GM12873 (cell line): ENCODE measurements around the gene RANBP3.

Source experiments
- CTCF ChIP-seq: IDR thresholded peaks from 2 replicates; pipeline ENCODE4 v1.5.1; 2012; ENCODE audit warnings: low read depth, mild to moderate bottlenecking, moderate library complexity, low read length, control low read depth; ENCODE audit not compliant: insufficient read depth; ENCODE audit errors: missing control alignments

RANBP3 gene

DNA sequence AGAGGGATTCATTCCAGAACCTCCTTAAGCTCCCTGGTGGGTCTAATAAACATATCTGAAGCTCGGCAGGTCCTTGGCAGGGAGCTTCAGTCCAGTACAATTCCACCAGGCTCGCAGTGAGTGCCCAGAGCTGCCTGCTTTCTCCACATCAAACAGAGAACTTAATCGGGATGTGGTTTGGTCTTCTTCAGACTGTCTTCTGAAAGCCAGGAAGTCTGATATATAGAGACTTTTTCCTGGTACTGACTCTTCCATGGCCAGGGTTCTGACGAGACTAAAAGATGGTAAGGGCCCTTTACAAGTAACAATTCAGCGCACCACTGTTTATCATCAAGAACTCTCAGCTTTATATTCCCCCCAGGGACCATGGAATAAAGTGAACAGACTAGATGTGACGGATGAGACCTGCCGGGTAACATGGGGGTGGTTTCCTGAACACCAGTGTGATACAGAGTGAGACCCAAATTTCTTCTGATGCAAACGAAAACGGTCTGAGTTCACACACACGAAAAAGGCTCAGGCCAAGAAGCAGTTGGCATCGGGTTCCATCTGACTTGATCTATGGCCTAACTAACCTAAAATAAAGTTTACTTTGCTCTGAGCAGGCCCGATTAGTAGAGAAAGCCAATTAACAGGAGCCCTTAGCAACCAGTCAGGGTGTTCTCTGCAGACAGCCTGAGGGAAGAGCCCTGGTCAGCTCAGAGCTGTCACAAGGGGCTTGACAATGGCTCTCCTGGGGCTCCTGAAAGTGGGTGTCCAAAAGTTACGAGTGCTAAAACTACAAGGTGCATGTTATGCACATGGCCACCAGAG, 29.0 kb downstream of the RANBP3 start:
- no peak for TF ChIP-seq CTCF

GRCh38 chr19:5947435-5947834, 30.5 kb downstream of the RANBP3 start:
- TF ChIP-seq CTCF: no peak

GRCh38 chr19:5943623-5944022, 34.3 kb downstream of the RANBP3 start:
- no peak for TF ChIP-seq CTCF

- no peak for TF ChIP-seq CTCF
Observed at GRCh38 chr19:5943045-5943444, 34.9 kb downstream of the RANBP3 start.

DNA sequence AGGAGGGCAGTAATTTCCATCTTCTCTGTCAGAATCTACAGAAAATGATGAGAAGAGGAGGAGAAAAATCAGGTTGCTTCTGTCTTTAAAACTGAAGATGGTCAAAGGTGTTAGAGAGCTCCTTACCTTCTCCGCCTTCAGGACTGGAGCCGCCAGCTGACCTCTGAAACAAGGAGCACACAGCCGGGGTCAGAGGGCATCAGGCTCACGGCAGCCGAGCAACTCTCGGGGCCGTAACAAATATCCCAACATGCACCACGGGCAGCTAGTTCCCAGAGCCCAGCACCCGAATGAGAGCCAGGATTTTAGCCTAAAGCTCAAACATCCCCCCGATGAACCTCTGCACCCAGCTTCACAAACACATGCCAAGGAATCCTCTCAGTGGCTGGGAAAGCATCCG, 36.3 kb downstream of the RANBP3 start:
- TF ChIP-seq CTCF: no peak

- TF ChIP-seq CTCF: no peak
Observed at GRCh38 chr19:5940260-5941208, 37.4 kb downstream of the RANBP3 start.

DNA sequence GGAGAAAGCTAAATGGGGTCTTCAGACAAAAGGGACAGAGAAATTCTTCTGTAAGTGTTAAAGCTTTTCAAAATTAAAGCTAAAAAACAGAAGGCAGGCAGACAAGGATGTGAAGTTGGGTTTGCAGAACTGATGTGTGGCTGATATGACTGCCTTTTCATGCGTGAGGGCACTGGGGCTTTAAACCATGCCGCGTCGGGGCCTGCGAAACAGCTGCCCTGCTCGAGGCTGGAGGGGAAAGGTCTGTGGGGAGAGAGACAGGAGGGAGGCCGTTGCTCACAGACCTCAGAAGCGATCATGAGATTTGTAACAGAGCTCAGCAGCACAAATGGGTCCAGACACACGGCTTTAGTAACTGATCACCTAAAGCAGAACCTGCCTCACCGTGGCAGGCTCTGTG, 40.4 kb downstream of the RANBP3 start:
- TF ChIP-seq CTCF: no peak
